Ovary (tissue), 3 donors: ENCODE results near the gene ISG15.

Experiments used
- CTCF ChIP-seq, 3 donors: fragments of 450-650 bp in 2 of 3; fragments of 200-600 bp in 1 of 3; IDR thresholded peaks; one replicate each; pipeline versions ENCODE4 v1.5.1 to v1.8.0; 2016 to 2022; ENCODE audit warnings: antibody characterized with exemption in 3 of 3, mild to moderate bottlenecking in 1 of 3
- EP300 ChIP-seq: sonication (generic); formaldehyde crosslinking; IDR thresholded peaks from one replicate; pipeline ENCODE4 v1.6.1; 2017; ENCODE audit warnings: antibody characterized with exemption
- donor health status: DM: no; HTN: no; CAD: no.

GRCh38 chr1:1022302-1023009, 9.2 kb downstream of the ISG15 start:
- TF ChIP-seq CTCF (IDR thresholded peaks at IDR 0.05) (no peak), EP300 (no peak)
